Lower leg skin (tissue), 4 donors: Measurements from ENCODE around the gene EEF1AKMT3. TPM values are rescaled to one million over a fixed set of nuclear protein-coding genes. Genes with fewer than 3 reads are reported as not detected.

Source experiments
- DNase-seq, 2 donors: peaks; one replicate each; pipeline ENCODE4 v3.0.0-alpha.2; 2019; ENCODE audit warnings: low spot score in 2 of 2
- H3K4me3 ChIP-seq: fragments of 200-600 bp; sonication (generic); 2 replicates; pipeline ENCODE4 v1.5.1; 2017; ENCODE audit warnings: mild to moderate bottlenecking, low read depth; ENCODE audit not compliant: poor library complexity, severe bottlenecking
- CTCF ChIP-seq, 3 donors: fragments of 450-650 bp; IDR thresholded peaks; one replicate each; pipeline ENCODE4 v1.5.1; 2016; ENCODE audit warnings: antibody characterized with exemption in 3 of 3, mild to moderate bottlenecking in 3 of 3, moderate library complexity in 2 of 3
- POLR2A ChIP-seq, 2 donors: fragments of 450-650 bp; IDR thresholded peaks; one replicate each; pipeline ENCODE4 v1.6.1; 2016 to 2017; ENCODE audit warnings: antibody characterized with exemption in 2 of 2, mild to moderate bottlenecking in 1 of 2, moderate library complexity in 1 of 2
- WGBS, 2 donors: methylation state at CpG; one replicate each; pipeline ENCODE4 v1.1.5; 2018; 5-methylcytosine and 5-hydroxymethylcytosine counted together
- intact Hi-C: fragments of 100-400 bp; cut with DNase I; formaldehyde crosslinking; loops from one replicate; pipeline ENCODE4 v1.15.0; 2023; ENCODE audit warnings: low total_unique reads
- total RNA-seq, 4 donors: library from RNA; depleted of rRNA; stranded (reverse); fragments of >200 nt; gene quantifications; one replicate each; pipeline ENCODE4 v1.1.0, GENCODE V29; 2016

EEF1AKMT3 gene
- total RNA-seq, 4 donors from 2014 or later = 6.3 to 13.2 (median 9.9) TPM

GRCh38 chr12:57783466-57783801, 11.0 kb downstream of the EEF1AKMT3 start:
- 77 to 82% methylated on average over 12 of the region's 12 CpGs for WGBS, 2 donors
- intact Hi-C loops = no loop called here
- H3K4me3 ChIP-seq = peak overlapping the region; percentile 89
- no peak for DNase-seq
- no peak for TF ChIP-seq POLR2A (IDR thresholded peaks at IDR 0.05)
- TF ChIP-seq CTCF (IDR thresholded peaks at IDR 0.05) = no peak

- H3K4me3 ChIP-seq = no peak overlapping the region
- intact Hi-C loops = no loop called here
- DNase-seq = no peak
- 89 to 91% methylated on average over 11 of the region's 11 CpGs for WGBS, 2 donors
- TF ChIP-seq POLR2A (IDR thresholded peaks at IDR 0.05) = no peak
- TF ChIP-seq CTCF (IDR thresholded peaks at IDR 0.05) = no peak
Measured at GRCh38 chr12:57783861-57784260, 11.4 kb downstream of the EEF1AKMT3 start.

- 16 to 31% methylated on average over 1 of the region's 1 CpG for WGBS, 2 donors
- H3K4me3 ChIP-seq = no peak overlapping the region
- TF ChIP-seq CTCF (IDR thresholded peaks at IDR 0.05) (no peak), POLR2A (IDR thresholded peaks at IDR 0.05) (no peak)
- no peak for DNase-seq
- intact Hi-C loops = no loop called here
Measured at GRCh38 chr12:57793920-57794319, 21.5 kb downstream of the EEF1AKMT3 start.

- no peak for DNase-seq
- TF ChIP-seq CTCF (IDR thresholded peaks at IDR 0.05) (no peak), POLR2A (IDR thresholded peaks at IDR 0.05) (no peak)
- no peak overlapping the region for H3K4me3 ChIP-seq
- 82 to 86% methylated on average over 6 of the region's 6 CpGs for WGBS, 2 donors
- intact Hi-C loops = no loop called here
Measured at GRCh38 chr12:57795354-57795753, 22.9 kb downstream of the EEF1AKMT3 start.

GRCh38 chr12:57796996-57797395, 24.6 kb downstream of the EEF1AKMT3 start:
- intact Hi-C loops = no loop called here
- H3K4me3 ChIP-seq = no peak overlapping the region
- TF ChIP-seq CTCF (IDR thresholded peaks at IDR 0.05) (no peak), POLR2A (IDR thresholded peaks at IDR 0.05) (no peak)
- 89 to 93% methylated on average over 1 of the region's 1 CpG for WGBS, 2 donors
- DNase-seq = no peak

GRCh38 chr12:57797933-57798332, 25.5 kb downstream of the EEF1AKMT3 start:
- intact Hi-C loops = no loop called here
- DNase-seq = no peak
- WGBS, 2 donors = 66 to 67% methylated on average over 1 of the region's 1 CpG
- TF ChIP-seq CTCF (IDR thresholded peaks at IDR 0.05) (no peak), POLR2A (IDR thresholded peaks at IDR 0.05) (no peak)
- H3K4me3 ChIP-seq = no peak overlapping the region
